COLO668 (cell line): ENCODE results near the gene C2orf81.
"Not testable (repeated sequence)": the region's sequence is repeated elsewhere in the genome, so short reads cannot be mapped to it uniquely, and the experiment has no call there.

Source experiments
- DNase-seq: peaks from one replicate; lab custom pipeline; 2025; ENCODE audit not compliant: unreplicated experiment; lab: John Stamatoyannopoulos, UW

The C2orf81 gene

GRCh38 chr2:74423231-74424095 is 2.0 kb upstream of the C2orf81 start:
- DNase-seq: no peak

GRCh38 chr2:74420443-74421103 is 846 bp downstream of the C2orf81 start:
- not testable (repeated sequence) for DNase-seq

- DNase-seq: no peak
These were observed 1.4 kb downstream of the C2orf81 start for GRCh38 chr2:74420006-74420405.

- DNase-seq: no peak
These were observed 2.1 kb downstream of the C2orf81 start for GRCh38 chr2:74419345-74419744.

GRCh38 chr2:74418312-74418711 is 3.1 kb downstream of the C2orf81 start:
- DNase-seq: no peak

GRCh38 chr2:74417763-74418162 is 3.7 kb downstream of the C2orf81 start:
- DNase-seq: no peak

- no peak for DNase-seq
These were observed 4.2 kb downstream of the C2orf81 start for GRCh38 chr2:74417197-74417596.

- no peak for DNase-seq
These were observed 4.6 kb downstream of the C2orf81 start for GRCh38 chr2:74416778-74417177.

GRCh38 chr2:74415762-74416395 is 5.5 kb downstream of the C2orf81 start:
- DNase-seq: peak; percentile 18

GRCh38 chr2:74414881-74415761 is 6.3 kb downstream of the C2orf81 start:
- peak; percentile 53 for DNase-seq

GRCh38 chr2:74414441-74414840 is 7.0 kb downstream of the C2orf81 start:
- DNase-seq: peak; percentile 35

- no peak for DNase-seq
These were observed 8.3 kb downstream of the C2orf81 start for GRCh38 chr2:74413001-74413698.

- DNase-seq: no peak
These were observed 13.7 kb downstream of the C2orf81 start for GRCh38 chr2:74407682-74408081.

GRCh38 chr2:74406035-74406434 is 15.4 kb downstream of the C2orf81 start:
- peak; percentile 10 for DNase-seq

GRCh38 chr2:74401891-74402290 is 19.5 kb downstream of the C2orf81 start:
- no peak for DNase-seq

- no peak for DNase-seq
These were observed 21.6 kb downstream of the C2orf81 start for GRCh38 chr2:74399785-74400184.

GRCh38 chr2:74396149-74396548 is 25.3 kb downstream of the C2orf81 start:
- no peak for DNase-seq

GRCh38 chr2:74393525-74393924 is 27.9 kb downstream of the C2orf81 start:
- no peak for DNase-seq

- DNase-seq: no peak
These were observed 29.0 kb downstream of the C2orf81 start for GRCh38 chr2:74392449-74392743.
